Measurements from ENCODE around the gene PCSK6.
"Not testable (repeated sequence)": the region's sequence is repeated elsewhere in the genome, so short reads cannot be mapped to it uniquely, and the experiment has no call there.

PCSK6 gene

GRCh38 chr15:101394654-101395053 lies 94.9 kb downstream of the PCSK6 start:
- DNase-seq = no peak

- DNase-seq = no peak
Observed at GRCh38 chr15:101394056-101394630, 95.4 kb downstream of the PCSK6 start.

- no peak for DNase-seq
Observed at GRCh38 chr15:101393172-101393571, 96.3 kb downstream of the PCSK6 start.

DNA sequence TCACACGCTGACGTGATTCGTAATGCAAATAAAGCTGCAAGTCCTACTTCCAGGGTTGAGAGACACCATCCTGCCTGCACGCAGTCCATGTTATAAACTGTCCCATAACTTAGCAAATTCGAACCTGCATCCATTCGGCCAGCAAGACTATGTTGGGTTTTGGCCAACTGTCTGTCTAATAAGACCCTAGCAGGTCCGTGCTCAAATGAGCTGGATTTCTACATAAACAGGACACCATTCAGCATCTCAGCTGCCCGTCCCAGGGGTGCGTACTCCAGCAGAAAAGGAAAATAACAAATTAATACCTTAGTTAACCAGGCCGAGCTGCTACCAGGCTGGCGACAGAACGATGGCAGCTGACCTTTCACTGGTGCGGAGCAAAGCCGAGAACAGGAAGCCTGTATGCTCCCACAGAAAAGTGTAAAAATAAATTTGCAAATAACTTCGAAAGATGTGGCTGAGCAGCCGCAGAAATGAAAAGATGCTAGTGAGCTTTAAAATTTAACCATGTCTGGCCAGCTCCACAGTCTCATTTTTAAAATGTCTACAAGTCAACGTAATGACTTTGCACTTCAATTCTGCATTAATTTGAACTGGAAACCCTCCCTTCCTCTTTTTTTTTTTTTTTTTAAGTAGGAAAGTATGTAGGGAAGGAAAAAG lies 97.4 kb downstream of the PCSK6 start:
- no peak for DNase-seq

DNA sequence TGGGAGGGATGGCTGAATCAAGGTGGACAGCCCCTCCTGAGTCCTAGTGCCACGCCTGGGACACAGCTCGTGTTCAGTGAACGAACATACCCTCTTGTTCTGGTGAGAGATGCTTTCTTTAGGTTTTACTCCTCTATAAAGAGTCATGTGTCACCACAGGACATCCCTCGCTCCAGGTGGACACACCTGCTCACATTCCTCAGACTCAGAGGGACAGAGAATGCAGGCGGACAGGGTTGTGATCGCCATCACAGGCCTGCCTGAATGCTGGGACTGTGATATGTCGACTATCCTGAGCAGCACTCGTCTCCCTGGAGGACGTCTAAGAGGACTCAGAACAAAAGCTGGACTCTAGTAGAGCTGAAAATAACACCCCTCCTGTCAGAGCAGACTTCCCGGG lies 98.1 kb downstream of the PCSK6 start:
- DNase-seq = no peak

DNA sequence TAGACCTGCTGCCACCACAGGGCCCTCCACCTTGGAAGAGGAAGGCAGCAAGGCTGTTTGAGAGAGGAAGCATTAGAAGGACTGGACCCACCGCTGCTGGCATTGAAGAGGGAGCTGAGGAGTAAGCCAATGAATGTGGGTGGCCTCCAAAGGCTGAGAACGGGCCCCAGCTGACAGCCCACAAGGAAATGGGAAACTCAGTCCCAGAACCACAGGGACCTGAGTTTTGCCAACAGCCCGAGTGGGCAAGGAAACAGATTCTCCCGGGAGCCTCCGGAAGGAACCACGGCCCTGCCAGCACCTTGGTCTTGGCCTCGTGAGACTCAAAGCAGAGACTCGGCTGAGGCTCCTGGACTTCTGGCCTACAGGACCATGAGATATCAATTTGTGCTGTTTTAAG lies 99.0 kb downstream of the PCSK6 start:
- DNase-seq = no peak

- no peak for DNase-seq
Observed at GRCh38 chr15:101390060-101390459, 99.4 kb downstream of the PCSK6 start.

DNA sequence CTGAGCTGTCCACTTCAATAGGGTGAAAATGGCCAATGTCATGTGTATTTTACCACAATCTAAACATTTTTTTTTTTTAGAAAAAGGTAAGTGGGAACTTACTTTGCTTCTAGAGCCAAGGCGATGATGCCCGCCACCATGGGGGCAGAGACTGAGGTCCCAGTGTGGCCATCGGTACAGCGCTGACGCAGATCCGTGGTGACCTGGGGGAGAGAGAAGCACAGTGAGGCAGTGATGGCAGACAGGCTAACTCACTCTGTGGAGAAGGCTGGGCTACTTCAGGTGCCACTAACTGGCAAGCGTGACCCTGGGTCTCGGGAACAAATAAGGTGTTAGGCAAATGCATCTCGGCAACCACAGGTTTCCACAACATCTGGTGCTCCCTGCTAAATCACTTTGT lies 100.1 kb downstream of the PCSK6 start:
- no peak for DNase-seq

DNA sequence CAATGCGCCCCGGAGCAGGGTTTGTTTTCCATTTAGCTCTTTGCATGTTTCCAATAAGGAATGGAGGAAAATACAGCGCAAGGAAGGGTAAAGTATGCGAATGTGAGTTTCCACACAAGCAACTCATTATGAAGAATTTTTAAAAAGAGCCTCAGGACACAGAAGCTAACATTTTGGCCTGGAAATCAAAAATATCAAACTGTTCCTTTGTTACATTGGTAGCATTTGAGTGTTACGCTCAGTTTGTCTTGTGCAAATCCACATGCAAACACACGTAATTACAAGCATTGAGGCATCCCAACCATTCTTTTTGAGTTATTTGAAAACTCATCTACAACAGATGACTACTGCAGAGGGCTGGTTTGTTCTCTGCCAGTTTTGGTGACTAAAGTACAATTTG lies 101.5 kb downstream of the PCSK6 start:
- no peak for DNase-seq

- no peak for DNase-seq
Observed at GRCh38 chr15:101387574-101387973, 101.9 kb downstream of the PCSK6 start.

- no peak for DNase-seq
Observed at GRCh38 chr15:101386967-101387366, 102.5 kb downstream of the PCSK6 start.

DNA sequence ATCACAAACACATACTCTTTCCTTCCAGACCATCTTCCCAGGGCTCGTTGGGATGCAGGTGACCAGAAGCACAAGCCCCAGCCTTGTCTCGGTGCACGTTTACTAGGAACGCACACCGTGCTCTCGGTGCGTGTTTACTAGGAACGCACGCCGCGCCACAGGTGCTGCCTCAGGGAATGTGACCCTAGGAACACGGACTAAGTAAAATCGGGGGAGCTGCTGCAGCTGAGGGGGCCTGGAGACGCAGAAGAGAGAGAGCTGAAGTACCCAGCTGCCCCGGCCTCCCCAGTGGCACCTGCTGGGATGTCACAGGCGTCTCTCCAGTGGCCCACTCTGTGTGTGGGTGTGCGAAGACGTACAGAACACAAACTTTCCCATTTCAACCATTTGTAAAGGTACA lies 103.5 kb downstream of the PCSK6 start:
- DNase-seq = no peak

DNA sequence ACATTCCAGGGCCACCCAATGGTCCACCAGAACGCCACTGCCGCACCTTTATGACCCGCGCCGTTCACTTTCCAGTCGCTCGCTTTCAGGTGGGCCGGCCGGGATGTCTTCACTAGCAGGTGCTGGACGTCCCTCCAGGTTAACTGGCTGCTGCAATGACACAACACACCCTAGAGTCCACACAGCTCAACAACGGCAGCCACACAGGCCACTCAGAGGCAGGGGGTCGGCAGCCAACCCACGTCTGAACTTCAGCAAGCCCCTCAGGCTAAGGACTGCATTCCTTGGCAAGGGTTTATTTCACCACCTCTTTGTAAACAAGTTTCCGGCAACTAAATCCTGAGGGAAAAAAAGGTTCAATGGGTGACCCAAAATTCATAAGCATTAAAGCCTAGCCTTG lies 105.2 kb downstream of the PCSK6 start:
- DNase-seq = no peak

GRCh38 chr15:101382544-101382943 lies 107.0 kb downstream of the PCSK6 start:
- DNase-seq = no peak

GRCh38 chr15:101381671-101382212 lies 107.8 kb downstream of the PCSK6 start:
- DNase-seq = no peak

DNA sequence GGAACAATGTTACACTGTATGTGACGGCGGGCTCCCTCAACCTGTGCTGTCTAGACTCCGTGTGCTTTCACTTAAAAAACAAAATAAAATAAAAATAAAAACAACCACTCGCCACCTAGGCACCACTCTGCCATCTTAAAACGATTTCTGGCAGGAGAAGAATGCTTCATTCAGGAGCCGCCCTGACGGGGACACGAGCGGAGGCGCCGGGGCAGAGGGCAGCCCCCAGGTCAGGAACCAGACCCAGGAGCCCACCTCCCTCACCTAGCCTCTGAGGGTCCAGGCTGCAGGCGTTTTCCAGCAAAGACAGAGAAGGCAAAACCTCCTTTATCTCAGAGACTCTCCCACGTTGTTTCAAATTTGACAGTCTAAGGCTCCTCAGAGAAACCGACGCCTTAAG lies 109.4 kb downstream of the PCSK6 start:
- DNase-seq = no peak

GRCh38 chr15:101379647-101380046 lies 109.9 kb downstream of the PCSK6 start:
- no peak for DNase-seq

DNA sequence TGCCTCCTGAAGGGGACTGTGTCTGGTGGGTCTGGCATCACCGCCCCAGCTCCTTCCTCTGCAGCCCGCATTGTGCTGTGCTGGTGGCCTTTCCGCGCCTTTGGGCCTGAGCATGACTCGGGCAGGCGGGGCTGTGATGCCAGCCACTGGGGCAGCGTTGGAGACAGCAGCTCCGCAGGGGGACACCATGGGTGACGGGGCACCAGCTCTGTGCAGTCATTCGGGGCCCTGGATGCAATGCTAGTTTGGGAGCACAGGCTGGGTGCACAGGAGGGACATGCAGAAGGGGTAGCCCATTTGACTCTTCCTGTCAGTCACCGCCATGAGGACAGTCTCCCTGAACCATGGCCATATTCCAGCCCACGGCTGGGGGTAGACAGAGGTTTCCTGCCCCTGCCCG lies 110.6 kb downstream of the PCSK6 start:
- DNase-seq = no peak

DNA sequence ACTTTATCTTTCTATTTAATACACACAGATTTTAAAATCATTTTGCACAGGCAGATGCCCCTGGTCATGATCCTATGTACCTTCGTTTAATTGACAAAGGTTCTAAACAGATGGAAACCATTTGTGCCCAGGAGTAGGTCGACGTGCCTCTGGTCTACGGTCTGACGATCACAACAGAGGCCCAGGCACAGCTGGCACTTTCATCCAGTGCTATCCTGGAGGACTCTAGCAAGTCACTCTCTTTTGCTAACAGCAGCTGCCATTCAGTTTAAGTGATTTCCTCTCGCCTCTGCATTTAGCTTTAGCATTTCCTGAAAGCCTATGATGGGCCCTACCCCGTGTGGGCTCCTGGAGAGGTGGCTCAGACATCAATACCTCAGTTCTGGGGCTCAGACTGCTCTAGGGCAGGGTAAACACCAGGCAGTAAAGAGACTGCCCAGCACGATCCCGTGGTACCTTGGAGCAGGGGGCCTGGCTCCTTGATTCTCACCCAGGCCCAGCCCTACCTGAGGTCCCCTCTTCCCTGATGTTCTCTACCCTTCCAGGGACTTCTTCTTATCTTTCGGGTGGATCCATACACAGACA lies 111.2 kb downstream of the PCSK6 start:
- no peak for DNase-seq

GRCh38 chr15:101376615-101377395 lies 112.7 kb downstream of the PCSK6 start:
- DNase-seq = no peak

DNA sequence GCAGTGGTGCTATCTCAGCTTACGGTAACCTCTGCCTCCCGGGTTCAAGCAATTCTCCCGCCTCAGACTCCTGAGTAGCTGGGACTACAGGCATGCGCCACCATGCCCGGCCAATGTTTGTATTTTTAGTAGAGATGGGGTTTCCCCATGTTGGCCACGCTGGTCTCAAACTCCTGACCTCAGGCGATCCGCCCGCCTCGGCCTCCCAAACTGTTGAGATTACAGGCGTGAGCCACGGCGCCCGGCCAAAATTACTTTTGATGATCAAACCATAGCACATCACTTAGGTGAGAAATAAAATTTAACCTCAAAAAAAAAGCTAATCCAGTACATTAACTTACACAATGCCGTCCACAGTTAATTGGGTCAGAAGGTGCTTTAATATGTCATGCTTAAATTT lies 114.5 kb downstream of the PCSK6 start:
- DNase-seq = not testable (repeated sequence)

- no peak for DNase-seq
Observed at GRCh38 chr15:101374326-101374725, 115.2 kb downstream of the PCSK6 start.

DNA sequence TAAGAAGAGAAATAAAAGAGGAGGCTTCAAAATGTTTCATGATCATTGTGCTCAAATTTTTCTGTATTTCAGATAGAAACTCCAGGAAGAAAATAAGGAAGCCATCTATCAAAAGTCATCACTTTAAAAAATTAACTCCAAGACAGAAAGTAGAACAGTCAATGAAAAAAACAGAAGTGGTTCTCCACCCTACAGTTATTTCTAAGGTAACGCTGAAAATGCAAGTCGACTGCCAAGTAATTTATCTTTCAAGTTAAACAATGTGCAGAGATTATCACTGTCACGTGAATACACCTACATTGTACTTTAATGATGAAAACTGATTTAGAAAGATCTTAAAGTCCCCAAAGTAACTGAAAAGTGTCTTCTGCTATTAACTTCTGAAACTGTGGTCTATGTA lies 115.9 kb downstream of the PCSK6 start:
- DNase-seq = no peak

Measured in AML-193 (cell line).